Activated T-cell treated with anti-CD3 and anti-CD28 coated beads, Interleukin-2, amount 50 U/mL, for 1 hour (primary cell): ENCODE results near the gene XPNPEP2.
"Not testable (repeated sequence)": the region's sequence is repeated elsewhere in the genome, so short reads cannot be mapped to it uniquely, and the experiment has no call there.

Experiments used
- DNase-seq: peaks from one replicate; pipeline ENCODE4 v3.0.0-alpha.2; 2020

The XPNPEP2 gene

DNA sequence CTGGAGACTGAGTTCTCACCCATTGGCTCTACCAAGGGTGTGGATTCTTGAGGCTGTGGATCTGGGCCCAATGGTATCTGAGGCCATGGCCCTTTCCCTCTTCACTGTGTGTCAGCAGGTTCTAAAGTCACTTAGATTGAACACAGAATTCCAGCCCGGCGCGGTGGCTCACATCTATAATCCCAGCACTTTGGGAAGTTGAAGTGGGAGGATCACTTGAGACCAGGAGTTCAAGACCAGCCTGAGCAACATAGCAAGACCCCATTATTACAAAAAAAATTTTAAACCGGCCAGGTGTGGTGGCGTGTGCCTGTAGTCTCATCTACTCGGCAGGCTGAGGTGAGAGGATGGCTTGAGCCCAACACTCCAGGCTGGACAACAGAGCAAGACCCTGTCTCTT is 18.0 kb upstream of the XPNPEP2 start:
- no peak for DNase-seq

DNA sequence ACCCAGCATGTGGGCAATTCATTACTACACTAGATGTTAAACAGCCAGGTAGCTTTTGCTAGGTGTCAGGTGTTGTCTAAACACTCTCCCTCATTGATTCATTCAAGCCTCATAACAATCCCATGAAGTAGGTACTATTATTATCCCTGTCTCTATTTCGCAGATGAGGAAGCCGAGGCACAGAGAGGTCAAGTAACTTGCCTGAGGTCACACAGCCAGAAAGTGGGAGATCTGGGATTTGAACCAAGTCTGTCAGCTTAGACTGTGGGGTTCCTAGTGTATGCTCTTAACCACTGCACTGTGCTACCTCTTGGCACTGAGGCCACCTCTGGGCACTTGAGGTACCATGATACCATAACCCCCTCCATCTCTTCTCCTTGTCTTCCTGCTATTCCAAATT is 17.4 kb upstream of the XPNPEP2 start:
- DNase-seq, result no peak

- no peak for DNase-seq
Measured at GRCh38 chrX:129721870-129722269, 16.9 kb upstream of the XPNPEP2 start.

GRCh38 chrX:129723511-129723910 is 15.3 kb upstream of the XPNPEP2 start:
- no peak for DNase-seq

DNA sequence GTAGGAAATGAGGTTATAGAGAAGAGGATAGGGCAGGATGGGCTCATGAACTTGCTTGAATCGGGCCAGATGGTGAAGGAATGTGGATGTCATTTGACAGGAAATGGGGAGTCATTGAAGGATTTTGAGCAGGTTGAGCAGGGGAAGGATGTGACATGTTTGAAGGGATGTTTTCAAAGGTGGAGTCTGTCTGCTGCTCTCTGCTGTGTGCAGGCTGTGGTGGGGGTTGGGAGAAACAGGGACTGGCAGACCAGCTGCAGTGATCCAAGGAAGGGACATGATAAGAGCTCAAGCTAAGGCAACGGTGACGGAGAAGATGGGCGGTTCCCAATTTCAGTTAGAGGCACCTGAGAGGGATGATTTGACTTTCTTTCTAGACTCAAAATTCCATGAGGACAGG is 14.0 kb upstream of the XPNPEP2 start:
- no peak for DNase-seq

- peak; percentile 44 for DNase-seq
Measured at GRCh38 chrX:129726307-129727111, 12.3 kb upstream of the XPNPEP2 start.

- no peak for DNase-seq
Measured at GRCh38 chrX:129728061-129728460, 10.7 kb upstream of the XPNPEP2 start.

- DNase-seq, result no peak
Measured at GRCh38 chrX:129731228-129731627, 7.6 kb upstream of the XPNPEP2 start.

DNA sequence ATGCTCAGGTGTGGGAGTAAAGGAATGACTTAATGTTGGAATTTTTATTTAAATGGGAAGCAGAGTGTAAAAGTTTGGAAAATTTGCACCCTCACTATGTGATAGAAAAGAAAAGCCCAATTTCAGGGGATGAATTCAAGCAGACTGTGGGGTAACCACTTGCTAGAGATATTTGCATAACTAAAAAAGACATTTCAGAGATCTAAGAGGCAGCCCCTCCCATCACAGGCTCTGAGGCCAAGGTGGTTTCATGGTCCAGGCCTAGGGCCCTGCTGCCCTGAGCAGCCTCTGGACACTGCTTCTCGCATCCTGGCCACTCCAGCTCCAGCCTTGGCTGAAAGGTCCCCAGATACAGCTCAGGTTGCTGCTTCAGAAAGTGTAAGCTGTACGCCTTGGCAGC is 5.9 kb upstream of the XPNPEP2 start:
- DNase-seq, result no peak

- no peak for DNase-seq
Measured at GRCh38 chrX:129733335-129733734, 5.4 kb upstream of the XPNPEP2 start.

- no peak for DNase-seq
Measured at GRCh38 chrX:129736491-129736890, 2.3 kb upstream of the XPNPEP2 start.

GRCh38 chrX:129737916-129738315 is 863 bp upstream of the XPNPEP2 start:
- no peak for DNase-seq

- no peak for DNase-seq
Measured at GRCh38 chrX:129739578-129739977, 799 bp downstream of the XPNPEP2 start.

DNA sequence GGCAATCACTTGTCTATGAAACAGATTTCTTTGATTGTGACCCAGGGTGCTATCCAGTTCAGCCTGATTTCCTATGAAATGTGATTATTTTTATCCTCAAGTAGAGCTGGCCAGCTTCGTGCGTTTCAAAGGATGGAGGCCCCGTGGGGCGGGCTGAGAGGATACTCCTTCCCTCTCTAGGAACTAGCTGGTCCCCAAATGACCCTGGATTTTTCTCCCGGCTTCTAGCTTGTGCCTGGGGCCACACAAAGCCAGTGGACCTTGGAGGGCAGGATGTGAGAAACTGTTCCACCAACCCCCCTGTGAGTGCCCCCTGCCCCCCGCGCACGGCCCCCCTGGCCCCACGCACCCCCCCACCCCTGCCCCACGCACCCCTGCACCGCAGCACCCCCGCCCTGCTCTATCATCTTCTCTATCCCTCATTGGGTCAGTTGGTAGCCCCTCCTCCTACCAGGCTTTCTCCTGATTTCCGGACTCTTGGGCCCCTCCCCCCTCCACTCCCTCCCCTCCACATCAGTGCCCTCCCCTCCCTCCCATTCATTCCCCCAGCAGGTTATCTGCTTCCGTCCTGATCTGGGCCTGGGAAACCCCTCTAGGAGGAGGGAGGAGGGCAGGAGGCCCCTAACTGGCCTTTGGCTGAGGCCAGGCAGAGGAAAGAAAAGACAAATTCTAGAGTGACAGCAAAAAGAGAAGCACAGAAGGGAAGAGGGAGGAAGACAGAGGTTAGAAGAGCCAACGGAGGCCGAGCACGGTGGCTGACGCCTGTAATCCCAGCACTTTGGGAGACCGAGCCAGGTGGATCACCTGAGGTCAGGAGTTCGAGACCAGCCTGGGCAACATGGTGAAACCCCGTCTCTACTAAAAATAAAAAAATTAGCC is 3.3 kb downstream of the XPNPEP2 start:
- no peak for DNase-seq

DNA sequence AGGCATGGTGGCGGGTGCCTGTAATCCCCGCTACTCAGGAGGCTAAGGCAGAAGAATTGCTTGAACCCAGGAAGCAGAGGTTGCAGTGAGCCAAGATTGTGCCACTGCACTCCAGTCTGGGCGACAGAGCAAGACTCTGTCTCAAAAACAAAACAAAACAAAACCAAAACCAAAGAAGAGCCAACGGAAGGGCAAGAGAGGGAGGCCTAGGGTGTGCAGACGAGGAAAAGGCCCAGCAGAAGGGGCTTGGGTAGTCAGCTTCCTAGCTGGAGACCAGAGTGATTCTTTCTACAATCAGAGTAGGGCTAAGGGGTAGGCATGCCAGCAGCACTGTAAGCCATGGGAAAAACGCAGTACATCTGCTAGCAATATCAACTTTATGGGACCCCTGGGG is 4.0 kb downstream of the XPNPEP2 start:
- not testable (repeated sequence) for DNase-seq

DNA sequence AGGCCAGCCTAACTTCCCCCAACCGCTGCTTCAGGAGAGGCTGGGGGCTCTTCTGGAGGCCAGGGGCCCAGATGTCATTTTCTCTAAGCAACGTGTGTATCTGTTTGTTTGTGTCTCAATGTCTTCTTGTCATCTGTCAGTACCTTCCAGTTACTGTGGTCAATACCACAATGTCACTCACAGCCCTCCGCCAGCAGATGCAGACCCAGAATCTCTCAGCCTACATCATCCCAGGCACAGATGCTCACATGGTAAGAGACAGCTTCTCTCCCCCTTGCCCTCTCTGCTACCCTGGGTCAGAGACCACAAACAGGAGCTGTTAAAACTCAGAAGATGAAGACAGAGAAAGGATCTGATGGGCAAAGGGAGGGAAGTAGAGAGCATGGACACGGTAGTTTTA is 5.0 kb downstream of the XPNPEP2 start:
- no peak for DNase-seq

DNA sequence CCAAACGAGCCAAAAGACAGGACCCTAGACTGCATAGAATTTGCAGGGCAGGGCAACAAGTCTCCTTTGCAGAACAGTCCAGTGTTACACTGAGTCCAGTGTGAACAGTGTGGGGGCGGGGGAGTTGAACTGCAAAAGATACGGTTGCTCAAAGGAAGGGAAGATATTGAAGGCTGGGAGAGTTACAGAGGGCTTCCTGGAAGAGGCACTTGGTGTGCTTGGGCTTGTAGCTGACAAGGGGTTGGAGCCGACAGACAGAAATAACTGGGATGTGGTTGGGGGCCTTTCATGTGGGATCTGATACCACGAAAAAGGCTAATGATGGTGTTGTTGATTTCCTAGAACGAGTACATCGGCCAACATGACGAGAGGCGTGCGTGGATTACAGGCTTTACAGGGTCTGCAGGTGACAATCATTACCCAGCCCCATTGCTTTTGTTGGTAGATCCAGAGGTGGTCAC is 6.1 kb downstream of the XPNPEP2 start:
- DNase-seq, result no peak

GRCh38 chrX:129746557-129747470 is 8.0 kb downstream of the XPNPEP2 start:
- no peak for DNase-seq

DNA sequence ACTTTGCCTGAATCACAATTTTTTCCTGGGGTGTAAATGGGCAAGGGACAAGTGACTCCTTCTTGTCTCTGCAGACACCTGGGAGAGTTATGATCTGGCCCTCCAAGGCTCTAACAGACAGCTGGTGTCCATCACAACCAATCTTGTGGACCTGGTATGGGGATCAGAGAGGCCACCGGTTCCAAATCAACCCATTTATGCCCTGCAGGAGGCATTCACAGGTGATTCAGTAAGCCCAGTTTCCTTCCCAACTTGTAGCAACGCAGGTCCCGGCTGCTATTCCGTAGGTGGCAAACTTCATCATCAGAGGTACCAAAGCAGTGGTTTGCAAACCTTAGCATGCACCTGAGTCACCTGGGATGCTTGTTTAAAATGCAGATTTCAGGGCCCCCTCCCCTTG is 8.8 kb downstream of the XPNPEP2 start:
- DNase-seq, result no peak

DNA sequence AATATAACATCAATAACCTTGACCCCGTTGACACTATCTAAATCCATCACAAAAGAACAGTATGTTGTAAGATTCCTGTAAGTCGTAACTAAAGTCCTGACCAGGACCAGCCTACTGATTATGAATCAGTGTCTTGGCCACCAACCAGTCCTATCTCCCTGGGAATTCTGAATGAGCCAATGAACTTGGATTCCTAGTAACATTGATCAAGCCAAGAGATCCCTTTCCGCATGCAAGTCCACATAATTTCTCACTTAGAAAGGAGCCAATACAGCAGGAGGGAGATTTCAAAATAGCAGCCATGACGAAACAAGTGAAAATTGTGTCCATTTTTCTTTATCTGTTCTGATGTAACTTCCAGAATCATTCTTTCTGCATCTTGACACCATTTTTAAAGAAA is 9.5 kb downstream of the XPNPEP2 start:
- DNase-seq, result no peak

DNA sequence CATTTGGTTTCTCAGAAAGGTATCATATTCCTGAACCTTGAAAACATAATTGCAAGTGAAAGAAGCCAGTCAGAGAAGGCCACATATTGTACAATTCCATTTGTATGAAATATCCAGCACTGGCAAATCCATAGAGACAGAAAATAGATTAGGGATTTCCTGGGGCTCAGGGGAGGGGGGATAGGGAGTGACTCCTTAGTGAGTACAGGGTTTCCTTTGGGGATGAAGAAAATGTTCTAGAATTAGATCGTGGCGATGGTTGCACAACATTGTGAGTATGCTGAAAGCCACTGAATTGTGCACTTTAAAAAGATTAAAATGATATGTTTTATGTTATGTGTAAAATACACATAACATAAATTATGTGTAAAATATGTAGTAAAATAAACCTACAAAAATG is 10.3 kb downstream of the XPNPEP2 start:
- no peak for DNase-seq

GRCh38 chrX:129750971-129751370 is 12.2 kb downstream of the XPNPEP2 start:
- no peak for DNase-seq
